GM21526 (cell line): Measurements from ENCODE around the gene MYPN.

ENCODE experiments used
- ATAC-seq: cut with Tn5 transposase; IDR thresholded peaks from one replicate; pipeline ENCODE4 v1.9.1; 2021; ENCODE audit warnings: moderate library complexity; ENCODE audit not compliant: unreplicated experiment, low FRiP score

The MYPN gene

GRCh38 chr10:68087685-68088401, 21.4 kb upstream of the MYPN start:
- no peak for ATAC-seq

DNA sequence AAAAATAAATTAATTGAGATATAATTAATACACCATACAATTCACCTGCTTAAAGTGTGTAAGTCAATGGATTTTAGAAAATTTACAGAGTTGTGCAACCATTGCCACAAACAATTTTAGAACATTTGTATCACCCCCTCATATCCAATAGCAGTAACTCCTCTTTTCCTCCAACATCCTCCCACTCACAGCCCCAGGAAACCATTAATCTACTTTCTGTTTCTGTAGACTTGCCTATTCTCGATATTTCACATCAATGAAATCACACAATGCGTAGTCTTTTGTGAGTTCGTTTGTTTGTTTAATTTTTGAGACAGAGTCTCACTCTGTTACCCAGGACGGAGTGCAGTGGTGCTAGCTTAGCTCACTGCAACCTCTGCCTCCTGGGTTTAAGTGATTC, 20.5 kb upstream of the MYPN start:
- ATAC-seq = peak; percentile 52

DNA sequence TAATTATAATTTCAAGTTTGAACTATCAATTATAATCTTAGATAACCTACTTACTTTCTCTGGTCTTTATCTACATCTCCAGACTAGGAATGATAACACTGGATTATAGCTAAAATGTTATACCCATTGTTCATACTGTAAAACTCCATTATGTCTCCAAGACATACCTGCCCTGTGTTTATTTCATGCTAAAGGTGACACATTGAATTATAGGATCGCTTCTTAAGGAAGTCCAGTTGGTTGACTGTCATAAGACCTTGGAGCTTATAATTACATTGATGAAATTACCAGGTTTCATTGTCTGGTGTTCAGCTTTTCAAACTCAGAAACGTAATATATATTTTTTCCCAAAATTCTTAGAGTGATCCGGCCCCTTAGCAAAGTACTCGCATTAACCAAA, 18.7 kb upstream of the MYPN start:
- ATAC-seq = no peak

GRCh38 chr10:68092512-68092911, 16.8 kb upstream of the MYPN start:
- no peak for ATAC-seq

DNA sequence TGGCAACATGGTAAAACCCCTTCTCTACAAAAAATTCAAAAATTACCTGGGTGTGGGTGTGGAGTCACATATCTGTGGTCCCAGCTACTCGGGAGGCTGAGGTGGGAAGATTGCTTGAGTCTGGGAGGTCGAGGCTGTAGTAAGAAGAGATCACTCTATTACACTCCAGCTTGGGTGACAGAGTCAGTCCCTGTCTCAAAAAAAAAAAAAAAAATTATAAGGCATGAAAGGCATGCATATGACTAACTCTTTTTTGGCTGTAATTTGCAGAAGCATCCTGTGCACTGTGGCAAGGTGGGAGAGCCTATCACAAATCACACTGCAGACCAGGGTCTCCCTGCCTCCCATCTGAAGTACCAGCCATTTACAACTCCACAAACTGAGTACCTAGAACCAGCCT, 14.1 kb upstream of the MYPN start:
- no peak for ATAC-seq

- ATAC-seq = no peak
These were observed 12.3 kb upstream of the MYPN start for GRCh38 chr10:68096913-68097516.

DNA sequence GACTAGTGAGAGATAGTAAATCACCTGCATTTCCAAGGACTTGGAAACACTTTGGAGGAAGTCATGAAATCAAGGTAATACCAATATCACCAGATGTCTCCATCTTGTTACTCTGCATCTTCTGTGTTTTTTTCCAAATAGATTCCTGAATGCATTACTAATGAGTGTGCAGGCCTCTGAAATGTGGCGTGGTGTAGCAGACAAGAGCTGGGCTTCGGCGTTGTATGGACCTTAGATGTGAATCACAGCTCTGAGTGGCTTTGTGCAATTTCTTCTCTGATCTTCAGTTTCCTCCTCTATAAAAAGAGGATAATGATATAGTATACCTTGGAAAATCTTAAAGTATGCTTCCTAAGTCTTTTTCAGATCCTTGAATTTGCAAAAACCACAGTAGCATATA, 9.6 kb upstream of the MYPN start:
- ATAC-seq = no peak

DNA sequence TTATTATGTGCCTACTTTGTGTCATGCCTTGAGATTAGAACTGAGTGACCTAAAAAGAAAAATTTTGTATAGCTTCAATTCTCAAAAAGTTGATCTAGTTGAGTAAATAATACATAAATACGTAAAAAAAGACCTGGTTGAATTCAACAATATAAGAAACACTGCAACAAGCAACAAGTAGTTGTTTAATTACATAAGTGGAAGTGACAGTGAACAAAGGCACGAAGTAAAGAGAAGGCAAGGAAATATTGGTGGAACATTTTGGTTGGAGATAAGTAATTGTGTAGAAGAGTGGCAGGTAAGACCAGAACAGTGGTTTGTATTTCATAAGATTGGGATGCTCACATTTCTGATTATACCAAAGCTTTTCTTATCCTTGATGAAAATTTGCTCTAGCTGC, 8.2 kb upstream of the MYPN start:
- no peak for ATAC-seq

DNA sequence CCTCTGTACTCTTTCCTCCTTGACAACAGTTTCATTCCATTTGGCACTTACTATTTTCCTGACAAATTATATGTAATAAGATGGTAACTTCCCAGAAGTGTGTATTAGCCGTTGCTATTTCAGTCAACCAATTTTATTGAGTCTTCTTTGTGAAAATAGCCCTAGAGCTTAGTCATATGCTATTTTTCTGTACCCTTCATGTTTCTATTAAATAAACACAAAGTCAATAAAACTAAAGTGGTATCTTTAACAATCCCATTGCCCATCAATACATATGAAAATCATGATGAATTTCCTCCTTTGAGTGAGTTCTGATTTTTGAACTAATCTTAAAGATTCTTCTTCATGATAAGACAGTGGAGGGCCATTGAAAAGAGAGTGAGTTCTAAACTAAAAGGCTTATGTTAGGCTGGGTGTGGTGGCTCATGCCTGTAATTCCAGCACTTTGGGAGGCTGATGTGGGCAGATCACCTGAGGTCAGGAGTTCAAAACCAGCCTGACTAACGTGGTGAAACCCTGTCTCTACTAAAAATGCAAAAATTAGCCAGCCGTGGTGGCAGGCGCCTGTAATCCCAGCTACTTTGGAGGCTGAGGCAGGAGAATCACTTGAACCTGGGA, 5.9 kb upstream of the MYPN start:
- no peak for ATAC-seq

DNA sequence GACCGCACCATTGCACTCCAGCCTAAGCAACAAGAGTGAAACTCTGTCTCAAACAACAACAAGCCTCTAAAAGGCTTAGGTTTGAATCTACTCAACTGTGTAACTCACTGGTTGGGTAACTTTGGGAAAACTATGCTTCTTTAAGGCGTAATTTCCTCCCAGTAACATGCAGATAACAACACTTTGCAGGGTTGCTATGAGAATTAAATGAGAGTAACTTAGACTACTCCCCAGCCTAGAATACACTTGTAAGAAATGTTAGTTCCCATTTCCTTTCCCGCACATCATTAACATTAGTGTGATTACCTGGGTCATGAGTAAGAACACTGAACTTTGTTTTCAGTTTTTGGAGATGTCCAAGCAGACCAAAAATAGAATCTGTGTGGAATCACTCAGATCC, 5.4 kb upstream of the MYPN start:
- ATAC-seq = no peak

DNA sequence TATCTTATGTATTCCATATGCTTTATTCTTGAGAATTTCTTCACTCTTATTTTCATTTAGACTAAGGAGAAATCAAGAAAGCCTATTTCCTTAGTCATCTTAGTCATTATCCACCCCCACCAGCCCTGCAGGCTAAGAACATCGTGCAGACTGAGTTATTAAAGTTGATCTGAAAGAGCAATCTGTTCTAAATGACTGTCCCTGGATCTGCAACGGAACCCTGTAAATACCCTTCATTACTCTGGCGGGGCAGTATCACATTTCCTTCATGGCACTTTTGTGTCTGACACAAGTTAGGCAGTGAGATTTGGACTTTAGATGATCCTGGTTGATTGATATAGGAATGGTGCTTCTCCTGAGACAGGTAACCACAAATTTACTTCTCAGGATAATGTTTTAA, 3.5 kb upstream of the MYPN start:
- no peak for ATAC-seq

DNA sequence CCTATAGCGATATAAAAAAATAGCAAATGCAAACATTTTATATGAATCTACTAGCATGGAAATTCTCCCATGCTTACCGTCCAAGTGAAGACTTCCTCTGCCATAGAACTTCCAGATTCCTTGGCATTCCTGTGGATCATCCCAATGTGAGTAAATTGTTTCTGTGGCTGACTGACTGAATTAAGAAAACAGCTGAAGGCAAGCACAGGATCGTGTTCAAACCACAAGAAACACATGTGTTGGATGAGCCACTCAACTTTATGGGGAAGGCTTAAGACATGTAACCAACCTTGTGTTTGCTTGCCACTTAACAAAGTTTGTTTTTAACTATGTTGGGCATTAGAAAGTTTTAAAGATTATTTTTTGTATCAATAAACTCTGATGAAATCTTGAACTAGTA, 2.6 kb upstream of the MYPN start:
- no peak for ATAC-seq

DNA sequence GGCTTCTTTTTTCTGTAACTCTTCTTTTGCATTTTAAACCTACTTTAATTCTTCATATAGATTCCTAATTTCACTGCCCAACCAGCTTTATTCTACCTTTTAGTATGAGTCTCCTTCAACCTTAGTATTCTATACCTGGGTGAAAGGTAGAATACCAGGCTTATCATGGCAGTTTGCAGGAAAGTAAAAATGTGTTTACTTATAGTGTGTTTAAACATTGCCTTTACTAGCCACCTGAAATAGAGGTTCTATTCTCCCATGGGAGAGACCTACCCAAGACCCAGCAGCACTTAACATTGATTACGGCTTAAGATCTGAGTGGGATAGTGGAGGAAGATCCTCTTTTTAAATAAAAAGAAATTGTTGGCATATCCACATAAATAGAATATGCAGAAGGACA, 1.6 kb upstream of the MYPN start:
- ATAC-seq = no peak

GRCh38 chr10:68108051-68108450, 1.2 kb upstream of the MYPN start:
- ATAC-seq = no peak

DNA sequence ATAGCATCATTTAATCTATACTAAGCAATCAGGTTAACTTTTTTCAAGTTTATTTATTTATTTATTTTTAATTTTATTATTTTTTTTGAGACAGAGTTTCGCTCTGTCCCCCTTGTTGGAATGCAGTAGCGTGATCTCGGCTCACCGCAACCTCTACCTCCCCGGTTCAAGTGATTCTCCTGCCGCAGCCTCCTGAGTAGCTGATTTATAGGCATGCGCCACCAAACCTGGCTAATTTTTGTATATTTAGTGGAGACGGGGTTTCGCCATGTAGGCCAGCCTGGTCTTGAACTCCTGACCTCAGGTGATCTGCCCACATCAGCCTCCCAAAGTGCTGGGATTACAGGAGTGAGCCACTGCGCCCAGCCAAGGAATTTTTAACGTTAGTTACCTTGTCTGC, 635 bp upstream of the MYPN start:
- no peak for ATAC-seq

DNA sequence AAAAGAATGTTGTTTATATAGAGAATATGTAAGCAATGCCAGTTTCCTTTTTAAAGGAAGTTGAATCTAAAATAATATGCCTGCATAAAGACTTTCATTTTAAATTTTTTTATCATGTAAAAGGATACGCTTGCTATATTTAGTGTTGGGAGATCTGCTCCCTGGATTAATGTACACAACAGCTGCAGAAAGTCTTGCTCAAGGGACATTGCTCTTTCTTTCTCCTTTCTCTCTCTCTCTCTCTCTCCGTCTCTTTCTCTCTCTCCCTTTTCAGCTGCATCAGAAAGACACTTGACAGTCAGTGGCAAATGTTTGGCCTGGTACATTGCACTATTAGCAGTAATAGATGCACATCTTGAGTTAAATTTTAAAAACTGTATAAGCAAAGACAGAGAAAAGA, 739 bp downstream of the MYPN start:
- ATAC-seq = no peak

DNA sequence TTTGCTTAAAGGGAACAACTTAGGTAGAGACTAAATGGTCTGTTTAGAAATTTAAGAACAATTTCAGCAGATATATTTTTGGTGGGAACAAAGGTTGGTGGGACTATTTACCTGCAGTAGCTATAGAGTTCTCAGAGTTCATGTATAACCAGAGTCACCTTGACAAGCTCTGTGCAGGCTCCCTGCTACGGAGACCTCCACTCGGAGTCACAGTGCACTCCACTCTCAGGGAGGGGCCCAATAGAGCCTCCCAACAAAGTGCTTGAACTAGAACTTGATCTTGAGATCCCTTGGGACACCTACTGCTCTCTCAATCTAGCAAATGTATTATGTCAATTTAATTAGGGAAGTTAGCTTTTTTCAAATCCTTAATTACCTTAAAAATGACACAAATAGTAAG, 2.3 kb downstream of the MYPN start:
- ATAC-seq = no peak

DNA sequence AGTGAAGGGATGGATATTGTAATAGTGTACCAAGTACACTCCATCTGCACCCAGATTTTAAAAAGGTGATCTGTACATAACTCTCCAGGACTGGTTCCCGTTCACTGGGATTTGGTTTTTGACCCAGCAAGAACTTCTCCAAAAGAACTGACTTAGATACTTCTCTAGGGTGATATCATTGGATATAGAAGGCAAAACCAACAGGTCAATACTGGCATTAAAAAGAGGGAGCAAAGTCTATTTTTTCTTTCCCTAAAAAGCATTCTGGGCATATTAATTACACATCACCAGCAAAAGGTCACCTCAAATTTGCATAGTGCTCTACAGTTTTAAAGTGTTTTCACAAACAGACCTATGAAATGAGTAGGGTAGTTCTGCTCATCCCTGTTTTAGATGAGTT, 3.5 kb downstream of the MYPN start:
- no peak for ATAC-seq

GRCh38 chr10:68118657-68119056, 9.4 kb downstream of the MYPN start:
- no peak for ATAC-seq

GRCh38 chr10:68121020-68121743, 11.9 kb downstream of the MYPN start:
- no peak for ATAC-seq

GRCh38 chr10:68121852-68122251, 12.6 kb downstream of the MYPN start:
- ATAC-seq = no peak

DNA sequence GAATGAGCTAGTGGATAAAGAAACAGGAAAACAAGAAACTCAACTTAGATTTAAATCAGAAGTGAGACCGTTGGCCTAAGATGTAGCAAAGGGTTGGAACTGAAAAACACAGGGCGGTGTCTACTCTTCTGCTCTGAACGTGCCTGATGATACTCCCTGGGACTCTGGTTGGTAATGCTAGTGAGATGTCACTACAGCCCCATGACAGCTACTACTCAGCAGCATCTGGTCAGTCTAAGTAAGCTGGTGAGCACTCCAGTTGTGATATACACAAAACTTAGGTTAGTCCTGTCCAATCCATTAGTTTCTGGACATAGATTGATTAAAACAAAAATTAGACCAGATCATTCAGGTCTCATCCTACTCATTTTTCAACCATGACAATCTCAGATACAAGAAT, 15.4 kb downstream of the MYPN start:
- ATAC-seq = no peak
